Measurements from ENCODE around the gene DICER1. TPM values are rescaled to one million over a fixed set of nuclear protein-coding genes. Genes with fewer than 3 reads are reported as not detected.
"Not testable (repeated sequence)": the region's sequence is repeated elsewhere in the genome, so short reads cannot be mapped to it uniquely, and the experiment has no call there.

DICER1 gene
- total RNA-seq, 1 experiment from 2014 or later: 32.7 TPM

- TF ChIP-seq TCF7L2 (IDR thresholded peaks at IDR 0.05; ENCODE audit: low read depth, low read length) (no peak), CTCF (IDR thresholded peaks at IDR 0.05) (no peak), POLR2AphosphoS5 (IDR thresholded peaks at IDR 0.05; ENCODE audit: low read depth, low read length) (no peak)
- in situ Hi-C loops (cut with HindIII; ENCODE audit: low pct_unique_long_range_greater_than_20kb, low sequenced_read_pairs): no loop called here
- DNase-seq (ENCODE audit: low read depth, low spot score) (no peak), ATAC-seq (no peak)
- Histone ChIP-seq H3K4me3 (ENCODE audit: low read depth in 2 of 2, low read length in 2 of 2) (no peak overlapping the region), H3K27me3 (ENCODE audit: control insufficient read depth, insufficient read depth, low read length) (no peaks in the 10 kb centered on the region), H3K9me3 (ENCODE audit: control insufficient read depth, insufficient read depth, low read depth, low read length) (no peaks in the 10 kb centered on the region), H3K27ac (ENCODE audit: low read length) (no peak overlapping the region), H3K36me3 (ENCODE audit: control insufficient read depth, insufficient read depth, low read length) (no peaks in the 10 kb centered on the region), H3K4me1 (ENCODE audit: control insufficient read depth, insufficient read depth, low read length) (no peaks in the 10 kb centered on the region)
- POLR2A ChIA-PET: no interaction called here
- CTCF ChIA-PET: no interaction called here
- intact Hi-C loops (cut with micrococcal nuclease; ENCODE audit: unreplicated experiment): no loop called here
- BruUV-seq (replicated peaks): no TSS peak
Observed at GRCh38 chr14:95182379-95182778, 25.1 kb upstream of the DICER1 start.

DNA sequence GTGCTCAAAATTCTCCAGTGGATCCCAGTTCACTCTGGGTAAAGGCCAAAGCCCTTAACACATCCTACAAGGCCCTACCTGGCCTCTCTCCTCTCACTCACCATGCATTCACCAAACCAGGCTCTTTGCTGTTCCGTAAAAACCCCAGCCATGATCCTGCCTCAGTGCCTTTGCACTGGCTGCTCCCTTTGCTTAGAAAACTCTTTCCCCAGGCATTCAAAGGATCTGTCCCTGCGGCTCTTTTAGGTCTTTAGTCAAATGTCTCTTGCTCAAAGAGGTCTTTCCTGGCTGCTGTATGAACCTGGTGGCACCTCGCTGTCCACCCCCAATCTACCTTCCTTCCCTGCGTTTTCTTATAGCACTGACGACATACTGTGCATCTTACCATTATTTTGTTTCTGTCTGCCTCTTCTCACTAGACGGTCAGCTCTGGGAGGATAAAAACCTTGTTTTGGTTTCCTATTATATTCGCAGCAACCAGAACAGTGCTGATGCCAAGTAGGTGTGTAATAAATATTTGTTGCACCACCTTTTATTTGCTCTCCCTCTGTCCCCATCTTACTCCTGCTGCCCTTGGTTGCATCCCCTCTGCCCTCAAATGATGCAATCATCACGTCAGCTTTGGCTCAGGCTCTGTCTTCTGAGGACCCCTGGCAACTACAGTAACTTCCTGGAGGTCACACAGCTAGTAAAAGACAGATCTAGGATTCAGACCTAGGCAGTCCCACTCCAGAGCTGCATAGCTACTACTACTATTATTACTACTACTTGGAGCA lies 23.8 kb upstream of the DICER1 start:
- in situ Hi-C loops (cut with HindIII; ENCODE audit: low pct_unique_long_range_greater_than_20kb, low sequenced_read_pairs) (no loop called here), intact Hi-C loops (cut with micrococcal nuclease; ENCODE audit: unreplicated experiment) (no loop called here)
- ATAC-seq: no peak
- Histone ChIP-seq H3K36me3 (ENCODE audit: control insufficient read depth, insufficient read depth, low read length) (no peaks in the 10 kb centered on the region), H3K27me3 (ENCODE audit: control insufficient read depth, insufficient read depth, low read length) (no peaks in the 10 kb centered on the region), H3K4me3 (ENCODE audit: low read depth in 2 of 2, low read length in 2 of 2) (no peak overlapping the region), H3K27ac (ENCODE audit: low read length) (no peak overlapping the region), H3K9me3 (ENCODE audit: control insufficient read depth, insufficient read depth, low read depth, low read length) (no peaks in the 10 kb centered on the region), H3K4me1 (ENCODE audit: control insufficient read depth, insufficient read depth, low read length) (no peaks in the 10 kb centered on the region)
- TF ChIP-seq, protein P1, sequence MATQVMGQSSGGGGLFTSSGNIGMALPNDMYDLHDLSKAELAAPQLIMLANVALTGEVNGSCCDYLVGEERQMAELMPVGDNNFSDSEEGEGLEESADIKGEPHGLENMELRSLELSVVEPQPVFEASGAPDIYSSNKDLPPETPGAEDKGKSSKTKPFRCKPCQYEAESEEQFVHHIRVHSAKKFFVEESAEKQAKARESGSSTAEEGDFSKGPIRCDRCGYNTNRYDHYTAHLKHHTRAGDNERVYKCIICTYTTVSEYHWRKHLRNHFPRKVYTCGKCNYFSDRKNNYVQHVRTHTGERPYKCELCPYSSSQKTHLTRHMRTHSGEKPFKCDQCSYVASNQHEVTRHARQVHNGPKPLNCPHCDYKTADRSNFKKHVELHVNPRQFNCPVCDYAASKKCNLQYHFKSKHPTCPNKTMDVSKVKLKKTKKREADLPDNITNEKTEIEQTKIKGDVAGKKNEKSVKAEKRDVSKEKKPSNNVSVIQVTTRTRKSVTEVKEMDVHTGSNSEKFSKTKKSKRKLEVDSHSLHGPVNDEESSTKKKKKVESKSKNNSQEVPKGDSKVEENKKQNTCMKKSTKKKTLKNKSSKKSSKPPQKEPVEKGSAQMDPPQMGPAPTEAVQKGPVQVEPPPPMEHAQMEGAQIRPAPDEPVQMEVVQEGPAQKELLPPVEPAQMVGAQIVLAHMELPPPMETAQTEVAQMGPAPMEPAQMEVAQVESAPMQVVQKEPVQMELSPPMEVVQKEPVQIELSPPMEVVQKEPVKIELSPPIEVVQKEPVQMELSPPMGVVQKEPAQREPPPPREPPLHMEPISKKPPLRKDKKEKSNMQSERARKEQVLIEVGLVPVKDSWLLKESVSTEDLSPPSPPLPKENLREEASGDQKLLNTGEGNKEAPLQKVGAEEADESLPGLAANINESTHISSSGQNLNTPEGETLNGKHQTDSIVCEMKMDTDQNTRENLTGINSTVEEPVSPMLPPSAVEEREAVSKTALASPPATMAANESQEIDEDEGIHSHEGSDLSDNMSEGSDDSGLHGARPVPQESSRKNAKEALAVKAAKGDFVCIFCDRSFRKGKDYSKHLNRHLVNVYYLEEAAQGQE (IDR thresholded peaks at IDR 0.05; ENCODE audit: insufficient read depth in 1 of 2, low read depth in 2 of 2, low read length in 1 of 2): no peak
- TF ChIP-seq SIN3A (IDR thresholded peaks at IDR 0.05; ENCODE audit: borderline replicate concordance, insufficient read depth, low read depth, low read length) (no peak), CTCF (IDR thresholded peaks at IDR 0.05) (no peak), TCF7L2 (IDR thresholded peaks at IDR 0.05; ENCODE audit: low read depth, low read length) (no peak), POLR2AphosphoS5 (IDR thresholded peaks at IDR 0.05; ENCODE audit: low read depth, low read length) (no peak)
- BruUV-seq (replicated peaks): no TSS peak
- no peak for DNase-seq (ENCODE audit: low read depth, low spot score)
- POLR2A ChIA-PET: no interaction called here
- CTCF ChIA-PET: no interaction called here

DNA sequence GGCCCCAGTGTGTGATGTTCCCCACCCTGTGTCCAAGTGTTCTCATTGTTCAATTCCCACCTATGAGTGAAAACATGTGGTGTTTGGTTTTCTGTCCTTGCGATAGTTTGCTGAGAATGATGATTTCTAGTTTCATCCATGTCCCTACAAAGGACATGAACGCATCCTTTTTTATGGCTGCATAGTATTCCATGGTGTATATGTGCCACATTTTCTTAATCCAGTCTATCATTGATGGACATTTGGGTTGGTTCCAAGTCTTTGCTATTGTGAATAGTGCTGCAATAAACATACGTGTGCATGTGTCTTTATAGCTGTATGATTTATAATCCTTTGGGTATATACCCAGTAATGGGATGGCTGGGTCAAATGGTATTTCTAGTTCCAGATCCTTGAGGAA lies 18.3 kb upstream of the DICER1 start:
- H3K9me3 ChIP-seq (ENCODE audit: control insufficient read depth, insufficient read depth, low read depth, low read length); H3K4me1 ChIP-seq (ENCODE audit: control insufficient read depth, insufficient read depth, low read length); POLR2A ChIA-PET; ATAC-seq; H3K36me3 ChIP-seq (ENCODE audit: control insufficient read depth, insufficient read depth, low read length); DNase-seq (ENCODE audit: low read depth, low spot score); H3K27ac ChIP-seq (ENCODE audit: low read length); H3K27me3 ChIP-seq (ENCODE audit: control insufficient read depth, insufficient read depth, low read length); H3K4me3 ChIP-seq (ENCODE audit: low read depth in 2 of 2, low read length in 2 of 2); CTCF ChIA-PET; in situ Hi-C loops (cut with HindIII; ENCODE audit: low pct_unique_long_range_greater_than_20kb, low sequenced_read_pairs); intact Hi-C loops (cut with micrococcal nuclease; ENCODE audit: unreplicated experiment); BruUV-seq (replicated peaks): not testable (repeated sequence)
